HG03095 (cell line): ENCODE results near the gene KCNQ5.

ENCODE experiments used
- ATAC-seq: cut with Tn5 transposase; IDR thresholded peaks from one replicate; pipeline ENCODE4 v1.9.1; 2021; ENCODE audit warnings: moderate library complexity; ENCODE audit not compliant: unreplicated experiment

The KCNQ5 gene

DNA sequence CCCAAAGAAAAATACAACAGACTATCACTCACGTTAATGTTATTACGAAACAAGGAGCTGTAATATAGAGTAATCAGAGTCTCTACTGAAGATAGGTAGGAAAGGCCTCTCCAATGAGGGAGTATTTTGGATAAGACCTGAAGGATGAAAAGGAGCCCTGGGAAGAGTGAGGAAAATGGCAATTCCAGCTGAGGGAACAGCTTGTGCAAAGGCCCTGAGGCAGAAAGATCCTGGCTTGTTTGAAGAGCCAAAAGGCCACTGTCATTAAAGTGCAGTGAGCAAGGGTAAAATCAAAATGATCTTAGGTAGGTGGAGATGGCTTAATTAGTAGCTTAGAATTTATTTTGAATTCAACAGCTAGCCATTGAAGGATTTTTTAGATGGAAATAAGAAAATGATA is 464.9 kb downstream of the KCNQ5 start:
- ATAC-seq, result no peak

DNA sequence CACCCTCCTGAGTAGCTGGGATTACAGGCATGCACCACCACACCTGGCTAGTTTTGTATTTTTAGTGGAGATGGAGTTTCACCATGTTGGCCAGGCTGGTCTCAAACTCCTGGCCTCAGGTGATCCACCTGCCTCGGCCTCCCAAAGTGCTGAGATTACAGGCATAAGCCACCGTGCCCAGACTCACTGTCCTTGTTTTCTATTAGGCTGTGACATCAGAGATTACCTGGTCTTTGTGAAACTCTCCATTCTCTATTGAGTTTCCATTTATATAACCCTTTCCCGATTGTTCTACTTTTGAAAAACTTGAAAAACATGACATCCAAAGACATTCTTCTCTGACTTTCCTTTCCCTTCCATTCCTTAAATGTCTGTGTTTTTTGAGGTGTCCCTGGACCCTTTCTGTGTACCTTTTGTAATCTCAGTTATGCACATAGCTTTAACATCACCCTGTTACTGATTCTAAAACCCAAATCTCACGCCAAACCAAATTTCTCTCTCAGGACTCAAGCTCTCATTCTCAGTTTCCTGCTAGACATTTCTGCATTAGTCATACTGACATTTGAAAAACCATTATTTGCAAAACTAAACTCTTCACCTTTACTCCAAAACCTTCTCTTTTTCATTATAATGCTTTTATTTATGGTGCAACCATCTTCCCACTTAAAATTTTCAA is 466.4 kb downstream of the KCNQ5 start:
- peak; percentile 86 for ATAC-seq

DNA sequence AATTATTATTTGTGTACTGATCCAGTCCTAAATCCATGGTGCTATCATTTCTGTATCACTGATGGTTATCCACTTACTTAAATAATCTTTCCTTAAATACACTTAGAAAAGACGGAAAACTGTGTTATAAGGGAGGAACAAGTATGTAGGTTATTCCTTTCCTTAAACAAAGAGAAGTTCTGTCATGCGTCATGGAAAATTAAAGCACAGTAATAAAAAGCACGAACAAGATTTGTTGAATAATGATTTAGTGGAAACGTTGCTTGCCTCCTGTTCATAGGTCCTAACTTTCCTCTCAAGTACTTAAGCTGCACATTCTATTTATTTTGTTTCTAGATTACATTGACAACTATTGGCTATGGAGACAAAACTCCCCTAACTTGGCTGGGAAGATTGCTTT is 483.1 kb downstream of the KCNQ5 start:
- no peak for ATAC-seq

DNA sequence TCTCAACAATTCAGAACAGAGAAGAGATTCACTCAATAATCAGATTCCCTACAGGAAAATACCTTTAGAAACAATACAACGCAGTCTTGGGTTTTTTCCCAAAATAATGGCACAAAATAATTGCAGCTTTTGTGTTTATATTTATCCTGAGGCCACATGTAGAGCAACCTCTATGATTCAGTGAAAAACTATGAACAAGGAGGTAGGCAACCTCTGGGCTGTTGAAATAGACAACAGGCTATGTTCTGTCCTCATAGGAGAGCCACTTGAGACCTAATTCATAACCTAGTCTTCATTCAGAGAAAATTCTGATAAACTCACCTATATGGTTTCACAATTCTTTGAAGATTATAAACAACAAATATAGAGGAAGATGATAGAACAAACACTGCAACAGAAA is 485.2 kb downstream of the KCNQ5 start:
- ATAC-seq, result no peak

DNA sequence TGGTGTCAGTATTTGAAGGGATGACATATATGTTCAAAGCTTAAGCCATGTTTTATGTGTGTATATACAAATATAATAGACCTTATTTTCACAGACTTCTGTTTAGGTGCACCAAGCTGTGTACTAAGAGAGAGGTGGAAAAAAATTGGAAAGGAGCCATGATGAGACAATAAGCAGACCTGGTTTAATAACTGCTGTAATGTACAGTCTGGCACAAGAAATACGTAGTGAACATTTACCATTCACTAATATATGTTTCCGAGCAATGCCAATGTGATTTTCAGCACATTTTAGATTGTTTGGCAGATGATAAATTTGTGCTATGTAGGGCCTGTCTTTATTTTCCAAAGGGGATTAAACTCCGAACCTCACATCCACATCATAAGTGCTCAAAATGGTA is 487.1 kb downstream of the KCNQ5 start:
- no peak for ATAC-seq

- ATAC-seq, result no peak
Observed at GRCh38 chr6:73109659-73110058, 487.8 kb downstream of the KCNQ5 start.

GRCh38 chr6:73116330-73116729 is 494.5 kb downstream of the KCNQ5 start:
- no peak for ATAC-seq

DNA sequence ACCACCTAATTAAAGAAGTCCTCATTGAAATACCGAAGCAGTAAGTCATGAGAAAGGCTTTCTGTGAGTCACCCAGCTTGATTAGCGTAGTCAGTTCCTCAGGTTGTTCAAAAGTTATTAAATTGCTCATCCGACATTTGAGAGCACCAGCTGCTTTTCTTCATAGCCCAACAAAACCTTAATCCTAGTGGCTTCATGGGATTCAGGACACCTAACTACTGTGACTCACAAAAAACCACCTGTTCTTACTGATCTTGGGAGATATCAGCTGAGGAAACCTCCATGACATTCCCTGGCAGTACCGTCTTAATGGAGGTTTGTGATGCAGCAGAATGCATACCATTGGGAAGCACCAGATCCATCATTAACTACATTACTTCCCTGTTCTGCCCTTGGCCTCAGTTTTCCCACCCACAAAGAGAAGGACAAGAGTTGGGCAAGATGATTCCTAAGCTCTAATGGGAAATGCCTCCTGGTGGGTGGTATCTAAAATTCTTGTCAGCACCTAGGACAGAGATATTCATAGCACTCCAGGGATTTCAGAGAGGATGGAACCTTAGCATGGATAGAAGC is 499.6 kb downstream of the KCNQ5 start:
- no peak for ATAC-seq

- peak; percentile 78 for ATAC-seq
Observed at GRCh38 chr6:73123632-73124329, 501.9 kb downstream of the KCNQ5 start.

GRCh38 chr6:73129653-73130443 is 508.0 kb downstream of the KCNQ5 start:
- ATAC-seq, result peak; percentile 93

DNA sequence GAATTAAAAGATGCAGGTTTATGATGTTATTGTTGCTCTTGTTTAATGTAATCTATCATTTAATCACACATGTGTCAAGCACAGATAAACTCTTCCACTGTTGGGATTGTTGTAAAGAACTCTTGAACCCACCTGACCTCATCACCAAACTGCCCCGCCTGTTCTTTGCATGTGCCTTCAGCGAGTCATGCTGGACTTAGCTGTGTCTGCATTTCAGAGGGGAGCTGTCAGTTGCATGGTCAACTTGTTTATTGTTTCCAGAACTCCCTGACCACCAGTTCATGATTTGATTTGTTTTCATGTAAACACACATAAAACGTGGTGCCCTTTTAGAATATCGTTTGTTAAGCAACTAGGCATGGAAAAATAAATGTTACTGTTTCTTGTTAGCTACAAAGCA is 509.8 kb downstream of the KCNQ5 start:
- ATAC-seq, result no peak

DNA sequence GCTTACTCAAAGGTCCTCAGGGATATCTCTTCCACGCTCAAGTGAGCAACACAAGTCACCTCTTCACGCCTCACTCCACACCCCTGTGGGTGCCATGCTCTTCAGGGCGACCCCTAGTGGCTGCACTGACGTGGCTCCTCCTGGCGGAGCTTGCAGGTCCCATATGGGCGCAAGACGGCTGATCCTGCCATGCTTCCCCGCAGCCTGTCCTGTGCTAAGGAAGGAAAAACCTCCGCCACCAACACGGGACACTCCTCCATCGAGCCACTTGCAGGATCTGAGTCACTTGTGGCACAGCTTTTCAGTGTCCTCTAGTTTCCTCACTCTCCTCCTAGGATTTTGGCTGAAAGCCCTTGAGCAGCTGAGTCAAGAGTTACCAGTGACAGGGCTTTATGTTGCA is 512.7 kb downstream of the KCNQ5 start:
- ATAC-seq, result no peak

GRCh38 chr6:73139681-73140383 is 518.0 kb downstream of the KCNQ5 start:
- ATAC-seq, result no peak

DNA sequence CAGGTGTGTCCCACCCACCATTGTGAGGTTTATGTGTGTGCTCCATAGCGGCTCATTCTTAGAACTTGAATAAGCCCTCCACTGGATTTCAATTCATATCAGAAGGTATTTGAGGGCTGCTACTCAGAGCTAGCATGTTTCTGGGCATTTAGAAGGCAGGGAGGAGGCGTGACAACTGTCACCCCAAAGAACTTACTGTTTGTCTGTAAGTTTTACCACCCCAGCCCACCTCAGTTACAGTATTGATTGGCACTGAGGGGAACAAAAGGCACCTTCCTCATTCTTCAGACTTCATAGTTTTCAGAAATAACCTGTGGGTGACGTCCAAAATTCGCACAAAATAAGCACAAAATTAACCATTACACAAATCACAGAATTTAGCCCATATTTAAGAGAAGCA is 521.7 kb downstream of the KCNQ5 start:
- ATAC-seq, result no peak

DNA sequence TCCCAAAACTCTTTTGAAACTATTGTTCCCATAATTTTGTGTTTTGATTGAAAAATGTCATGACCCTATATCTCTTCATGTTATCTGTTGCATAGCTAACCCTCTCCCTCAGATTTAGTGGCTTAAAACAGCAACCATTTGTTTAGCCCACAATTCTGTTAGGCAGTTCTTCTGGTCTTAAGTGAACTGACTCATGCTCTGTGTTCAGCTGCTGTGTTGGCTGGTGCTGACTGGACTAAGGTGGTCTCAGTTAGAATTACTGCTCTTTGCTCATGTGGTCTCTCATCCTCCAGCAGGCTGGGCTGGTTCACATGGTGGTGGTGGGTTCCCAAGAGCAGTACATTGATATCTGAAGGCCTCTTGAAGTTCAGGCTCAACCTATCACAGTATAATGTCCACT is 522.7 kb downstream of the KCNQ5 start:
- ATAC-seq, result no peak

DNA sequence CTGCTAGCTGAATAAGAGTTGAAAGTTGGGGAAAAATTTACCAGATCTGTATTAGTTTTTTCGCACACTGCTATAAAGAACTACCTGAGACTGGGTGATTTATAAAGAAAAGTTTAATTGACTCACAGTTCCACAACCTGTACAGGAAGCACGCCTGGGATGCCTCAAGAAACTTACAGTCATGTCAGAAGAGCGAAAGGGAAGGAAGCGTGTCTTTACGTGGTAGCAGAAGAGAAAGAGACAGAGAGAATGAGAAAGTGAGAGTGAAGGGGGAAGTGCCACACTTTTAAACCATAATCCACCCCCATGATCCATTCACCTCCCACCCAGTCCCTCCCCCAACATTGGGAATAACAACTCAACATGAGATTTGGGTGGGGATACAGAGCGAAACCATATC is 523.8 kb downstream of the KCNQ5 start:
- ATAC-seq, result peak; percentile 89

DNA sequence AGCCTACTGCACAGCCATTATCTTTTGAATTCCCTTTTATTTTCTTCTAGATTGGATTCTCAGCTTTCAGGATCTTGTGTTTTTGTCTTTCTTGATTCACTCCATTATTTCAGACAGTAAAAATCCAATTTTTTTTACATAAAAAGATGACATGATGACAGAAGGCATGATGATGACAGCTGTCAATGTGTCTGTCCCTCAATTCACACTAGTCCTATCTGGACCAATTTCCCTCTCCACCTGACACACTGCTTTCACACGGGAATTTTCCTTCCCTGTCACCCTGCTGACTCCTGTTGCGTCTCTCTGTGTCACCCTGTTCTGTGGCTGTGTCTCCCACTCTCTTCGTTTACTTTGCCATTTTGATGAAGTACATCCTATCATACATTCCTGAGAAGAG is 529.9 kb downstream of the KCNQ5 start:
- no peak for ATAC-seq

DNA sequence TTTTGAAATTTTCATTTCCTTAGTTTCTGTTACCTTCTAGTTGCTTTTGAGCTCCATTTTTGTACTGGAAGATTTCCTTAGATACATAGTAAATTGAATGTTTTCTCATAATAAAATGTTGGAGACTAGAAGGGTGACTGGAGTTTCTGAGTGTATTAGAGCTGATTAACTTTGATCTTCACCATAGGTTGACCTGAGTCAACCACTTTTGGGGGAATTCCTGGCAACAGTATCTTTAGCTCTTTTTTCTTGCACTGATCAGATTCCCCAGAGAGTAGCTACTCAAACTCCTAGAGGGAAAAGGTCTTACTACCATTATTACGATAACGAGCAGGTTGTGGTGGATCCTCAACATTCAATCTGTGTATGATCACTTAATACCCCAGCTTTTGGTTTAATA is 530.7 kb downstream of the KCNQ5 start:
- ATAC-seq, result no peak

- no peak for ATAC-seq
Observed at GRCh38 chr6:73152966-73153757, 531.3 kb downstream of the KCNQ5 start.
